Right ventricle myocardium superior (tissue), 1 donor: ENCODE measurements around the gene APBA2. TPM values are rescaled to one million over a fixed set of nuclear protein-coding genes. Genes with fewer than 3 reads are reported as not detected.
"Not testable (repeated sequence)": the region's sequence is repeated elsewhere in the genome, so short reads cannot be mapped to it uniquely, and the experiment has no call there.

ENCODE experiments used
- ATAC-seq: fragments of 200-7000 bp; cut with Tn5 transposase; one replicate; pipeline ENCODE4 v1.9.1; 2020; ENCODE audit warnings: mild to moderate bottlenecking; ENCODE audit not compliant: poor library complexity
- DNase-seq: peaks from one replicate; pipeline ENCODE4 v3.0.0-alpha.2; 2020
- intact Hi-C: fragments of 100-400 bp; cut with DNase I; formaldehyde crosslinking; loops from one replicate; pipeline ENCODE4 v1.11.2; 2022
- total RNA-seq: library from RNA; stranded (reverse); fragmentation: NEBNext Ultra II Directional; extraction: Animal tissue kit (Norgen Biotek cat#: 25700); gene quantifications from one replicate; pipeline ENCODE4 v1.2.1, GENCODE V29; 2021
- donor health status: DM: no; HTN: yes; CAD: no; lungs with severe emphysema.

APBA2 gene
- total RNA-seq, 1 donor from 2014 or later: 1.9 TPM

- ATAC-seq (no peak), DNase-seq (no peak)
- intact Hi-C loops: no loop called here
Measured at GRCh38 chr15:29094711-29095110, 208.9 kb downstream of the APBA2 start.

GRCh38 chr15:29095746-29096145 lies 210.0 kb downstream of the APBA2 start:
- DNase-seq (no peak), ATAC-seq (no peak)
- intact Hi-C loops: no loop called here

GRCh38 chr15:29097168-29097567 lies 211.4 kb downstream of the APBA2 start:
- DNase-seq: no peak
- ATAC-seq: no peak
- intact Hi-C loops: no loop called here

GRCh38 chr15:29097971-29098370 lies 212.2 kb downstream of the APBA2 start:
- ATAC-seq: no peak
- intact Hi-C loops: no loop called here
- no peak for DNase-seq

GRCh38 chr15:29098652-29099051 lies 212.9 kb downstream of the APBA2 start:
- DNase-seq (no peak), ATAC-seq (no peak)
- intact Hi-C loops: no loop called here

GRCh38 chr15:29099131-29099880 lies 213.5 kb downstream of the APBA2 start:
- DNase-seq (no peak), ATAC-seq (no peak)
- intact Hi-C loops: no loop called here

GRCh38 chr15:29100486-29101000 lies 214.8 kb downstream of the APBA2 start:
- no peak for ATAC-seq
- DNase-seq: peak; percentile 26
- intact Hi-C loops: no loop called here

GRCh38 chr15:29101491-29101890 lies 215.7 kb downstream of the APBA2 start:
- DNase-seq (peak; percentile 24), ATAC-seq (no peak)
- intact Hi-C loops: no loop called here

- intact Hi-C loops, ATAC-seq: not testable (repeated sequence)
- peak; percentile 45 for DNase-seq
Measured at GRCh38 chr15:29102173-29102794, 216.5 kb downstream of the APBA2 start.

GRCh38 chr15:29102911-29103823 lies 217.4 kb downstream of the APBA2 start:
- DNase-seq (no peak), ATAC-seq (peak; percentile 78)
- intact Hi-C loops: no loop called here

- DNase-seq (peak; percentile 80), ATAC-seq (peak; percentile 97)
- intact Hi-C loops: no loop called here
Measured at GRCh38 chr15:29103824-29104565, 218.2 kb downstream of the APBA2 start.

- DNase-seq (no peak), ATAC-seq (no peak)
- intact Hi-C loops: no loop called here
Measured at GRCh38 chr15:29104566-29104880, 218.7 kb downstream of the APBA2 start.

- ATAC-seq (no peak), DNase-seq (peak; percentile 27)
- intact Hi-C loops: no loop called here
Measured at GRCh38 chr15:29105151-29105854, 219.5 kb downstream of the APBA2 start.

- ATAC-seq: no peak
- DNase-seq: no peak
- intact Hi-C loops: no loop called here
Measured at GRCh38 chr15:29106116-29106515, 220.3 kb downstream of the APBA2 start.

GRCh38 chr15:29106551-29107290 lies 220.9 kb downstream of the APBA2 start:
- DNase-seq: peak; percentile 35
- ATAC-seq: no peak
- intact Hi-C loops: no loop called here

GRCh38 chr15:29107291-29107890 lies 221.6 kb downstream of the APBA2 start:
- DNase-seq (peak; percentile 37), ATAC-seq (no peak)
- intact Hi-C loops: no loop called here
